Measurements from ENCODE around the gene GSTT2.
"Not testable (repeated sequence)": the region's sequence is repeated elsewhere in the genome, so short reads cannot be mapped to it uniquely, and the experiment has no call there.

The GSTT2 gene

GRCh38 chr22:23974836-23975352, 5.0 kb upstream of the GSTT2 start:
- not testable (repeated sequence) for DNase-seq (ENCODE audit: low read depth)

DNA sequence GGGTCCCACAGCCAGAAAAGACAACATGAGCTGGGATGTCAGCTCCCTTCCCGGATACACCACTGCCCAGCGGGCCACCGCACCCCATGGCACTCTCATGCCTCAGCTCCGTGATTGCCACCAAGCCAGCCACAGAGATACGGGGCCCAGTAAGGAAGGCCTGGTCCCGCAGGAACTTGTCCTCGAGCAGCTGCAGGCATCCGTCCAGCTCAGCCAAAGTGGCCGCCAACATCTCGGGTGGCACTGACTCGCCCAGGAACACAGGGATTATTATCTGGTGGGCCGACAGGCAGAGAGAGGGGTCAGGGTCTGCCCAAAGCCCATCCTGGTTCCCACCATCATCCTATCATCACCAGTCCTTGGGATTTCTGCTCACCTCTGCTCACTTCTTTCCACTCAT, 2.6 kb upstream of the GSTT2 start:
- DNase-seq (ENCODE audit: low read depth) = not testable (repeated sequence)

DNA sequence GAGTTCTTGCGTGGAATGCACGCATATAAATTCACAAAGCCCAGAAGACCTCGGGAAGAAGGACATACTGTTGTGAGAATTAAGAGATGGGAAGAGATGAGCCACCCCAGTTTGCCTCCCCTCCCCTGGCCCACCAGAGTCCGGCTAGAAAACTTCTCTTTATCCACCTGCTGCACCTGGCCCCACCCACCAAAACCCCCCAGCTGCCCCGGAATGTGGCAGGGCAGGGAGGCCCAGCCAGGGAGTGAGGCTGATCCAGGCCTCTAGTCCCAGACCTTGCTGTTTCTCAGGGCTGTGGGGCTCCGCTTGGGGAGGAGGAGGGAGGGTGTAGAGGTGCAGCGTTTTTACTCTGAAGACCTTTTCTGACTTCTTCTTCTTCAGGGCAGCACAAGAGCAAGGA, 633 bp downstream of the GSTT2 start:
- DNase-seq (ENCODE audit: low read depth) = not testable (repeated sequence)

- no peak for DNase-seq (ENCODE audit: low read depth)
These were observed 4.5 kb downstream of the GSTT2 start for GRCh38 chr22:23984430-23984829.

GRCh38 chr22:23986089-23986488, 6.2 kb downstream of the GSTT2 start:
- DNase-seq (ENCODE audit: low read depth) = not testable (repeated sequence)

- not testable (repeated sequence) for DNase-seq (ENCODE audit: low read depth)
These were observed 6.7 kb downstream of the GSTT2 start for GRCh38 chr22:23986538-23987178.

DNA sequence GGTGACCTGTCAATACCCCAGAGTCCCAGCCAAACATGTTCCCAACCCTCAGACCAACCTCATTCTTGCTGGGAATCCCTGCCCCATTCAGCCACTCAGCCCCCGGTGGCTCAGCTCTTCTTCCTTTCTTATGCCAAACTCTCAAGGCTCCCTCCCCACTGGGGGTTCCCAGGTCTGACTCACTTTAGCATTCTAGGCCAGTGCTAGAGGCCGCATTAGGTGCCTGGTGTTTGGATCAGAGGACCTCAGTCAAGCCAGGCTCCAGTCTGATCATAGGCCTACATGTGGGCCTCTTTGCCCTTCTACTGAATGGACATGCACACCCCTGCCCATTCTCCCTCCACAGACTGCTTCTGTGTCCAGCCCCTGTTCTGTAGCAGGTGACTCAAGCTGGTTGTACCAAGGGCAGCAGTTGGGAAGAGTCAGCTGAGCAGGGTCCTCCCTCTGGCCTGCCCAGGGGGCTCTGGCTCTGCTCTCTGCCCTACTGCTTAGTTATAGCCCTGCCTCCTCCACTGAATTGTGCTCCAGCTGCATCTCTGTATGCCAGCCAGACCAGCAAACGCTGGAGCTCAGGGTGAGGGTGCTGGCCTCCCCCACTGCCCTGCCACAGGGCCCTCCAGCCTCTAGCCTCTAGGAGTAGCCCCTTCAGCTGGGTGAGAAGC, 9.8 kb downstream of the GSTT2 start:
- DNase-seq (ENCODE audit: low read depth) = not testable (repeated sequence)

- not testable (repeated sequence) for DNase-seq (ENCODE audit: low read depth)
These were observed 13.1 kb downstream of the GSTT2 start for GRCh38 chr22:23993080-23993479.

- DNase-seq (ENCODE audit: low read depth) = not testable (repeated sequence)
These were observed 13.7 kb downstream of the GSTT2 start for GRCh38 chr22:23993581-23994177.

DNA sequence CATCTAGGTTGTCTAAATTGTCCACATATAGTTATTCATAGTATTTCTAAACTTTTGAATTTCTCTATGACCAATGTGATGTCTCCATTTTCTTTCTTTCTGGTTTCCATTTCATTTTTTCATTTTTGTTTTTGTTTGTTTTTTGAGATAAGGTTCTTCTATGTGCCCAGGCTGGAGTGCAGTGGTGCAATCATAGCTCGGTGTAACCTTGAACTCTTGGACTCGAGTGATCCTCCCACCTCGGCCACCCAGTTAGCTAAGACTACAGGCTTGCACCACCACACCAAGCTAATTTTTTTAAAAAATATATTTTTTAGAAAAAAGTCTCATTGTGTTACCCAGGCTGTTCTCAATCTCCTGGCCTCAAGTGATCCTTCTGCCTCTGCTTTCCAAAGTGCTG, 17.2 kb downstream of the GSTT2 start:
- DNase-seq (ENCODE audit: low read depth) = no peak

DNA sequence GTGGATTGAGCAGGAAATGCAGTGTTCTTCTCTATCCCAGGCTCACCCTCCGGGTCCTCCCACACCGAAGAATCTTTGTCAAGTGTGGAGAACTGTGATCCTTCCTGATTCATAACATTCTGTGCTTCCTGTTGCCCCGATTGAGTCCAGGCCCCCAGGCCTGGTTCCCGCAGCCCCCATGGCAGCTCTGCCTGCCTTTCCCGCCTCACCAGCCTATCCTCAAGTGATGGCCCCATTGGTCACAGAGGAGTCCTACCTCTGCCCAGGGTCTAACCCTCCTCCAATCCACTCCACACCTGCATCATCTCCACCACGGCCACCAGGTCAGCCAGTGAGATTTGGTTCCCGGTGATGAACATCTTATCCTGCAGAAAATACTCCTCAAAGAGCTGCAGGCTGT, 19.8 kb downstream of the GSTT2 start:
- DNase-seq (ENCODE audit: low read depth) = not testable (repeated sequence)

GRCh38 chr22:24001314-24001713, 21.4 kb downstream of the GSTT2 start:
- no peak for DNase-seq (ENCODE audit: low read depth)

GRCh38 chr22:24002272-24002671, 22.3 kb downstream of the GSTT2 start:
- DNase-seq (ENCODE audit: low read depth) = no peak

DNA sequence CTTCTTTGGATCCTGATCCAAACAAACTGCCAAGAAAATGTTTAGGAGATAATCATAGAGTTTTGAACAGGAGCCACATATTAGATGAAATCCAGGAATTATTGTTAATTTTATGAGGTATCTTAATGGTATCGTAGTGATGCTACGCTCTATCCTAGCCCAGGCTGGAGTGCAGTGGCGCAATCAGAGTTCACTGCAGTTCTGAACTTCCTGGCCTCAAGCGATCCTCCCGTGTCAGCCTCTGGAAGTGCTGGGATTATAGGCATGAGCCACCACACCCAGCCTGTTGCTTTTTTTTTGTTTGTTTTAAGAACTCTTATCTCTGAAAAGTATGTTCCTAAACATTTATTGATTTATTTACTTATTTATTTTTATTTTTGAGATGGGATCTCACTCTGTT, 22.9 kb downstream of the GSTT2 start:
- DNase-seq (ENCODE audit: low read depth) = no peak

DNA sequence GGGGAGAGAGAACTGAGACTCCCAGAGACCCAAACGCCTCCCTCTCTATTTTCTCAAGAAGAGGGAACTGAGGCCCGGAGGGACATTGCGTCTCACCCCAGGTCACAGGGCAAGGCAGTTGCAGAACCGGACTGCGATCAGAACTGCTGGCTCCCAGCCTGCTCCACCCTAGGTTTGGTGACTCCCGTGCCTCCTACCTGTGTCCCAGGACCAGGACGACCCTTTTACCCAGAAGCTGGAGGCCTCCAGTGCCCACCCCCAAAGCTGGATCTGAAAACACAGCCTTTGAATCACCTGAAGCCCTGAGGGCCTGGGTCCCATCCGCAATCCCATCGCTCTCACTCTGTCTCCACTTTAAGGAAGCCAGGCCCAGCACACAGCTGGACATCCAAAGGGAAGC, 24.0 kb downstream of the GSTT2 start:
- DNase-seq (ENCODE audit: low read depth) = no peak

DNA sequence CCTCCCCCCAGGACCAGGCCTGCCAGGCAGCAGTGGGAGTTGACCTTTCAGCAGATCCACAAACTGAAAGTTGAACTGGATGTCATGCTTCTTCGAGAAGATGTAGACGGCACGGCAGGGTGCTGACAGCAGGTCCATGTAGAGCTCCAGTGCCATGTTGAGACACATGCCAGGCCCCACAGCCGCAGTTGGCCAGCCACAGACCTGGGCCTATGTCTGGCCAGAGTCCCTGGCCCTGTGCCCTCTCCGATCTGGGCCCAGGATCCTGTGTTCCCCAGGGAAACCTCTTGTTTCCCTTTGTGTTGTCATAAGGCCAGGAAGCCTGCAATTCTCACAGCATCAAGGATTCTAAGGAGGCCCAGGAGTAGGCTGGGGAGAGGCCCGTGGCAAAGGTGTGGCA, 25.3 kb downstream of the GSTT2 start, which contains the start of gene GSTT4:
TSS of gene GSTT4 (minus strand) at position 253 of the 400 bp plus-strand sequence. CDS start at position 156, 97 bp downstream.
- DNase-seq (ENCODE audit: low read depth) = no peak

- DNase-seq (ENCODE audit: low read depth) = no peak
These were observed 26.4 kb downstream of the GSTT2 start for GRCh38 chr22:24006207-24006913.

- DNase-seq (ENCODE audit: low read depth) = no peak
These were observed 26.9 kb downstream of the GSTT2 start for GRCh38 chr22:24006914-24007214.

DNA sequence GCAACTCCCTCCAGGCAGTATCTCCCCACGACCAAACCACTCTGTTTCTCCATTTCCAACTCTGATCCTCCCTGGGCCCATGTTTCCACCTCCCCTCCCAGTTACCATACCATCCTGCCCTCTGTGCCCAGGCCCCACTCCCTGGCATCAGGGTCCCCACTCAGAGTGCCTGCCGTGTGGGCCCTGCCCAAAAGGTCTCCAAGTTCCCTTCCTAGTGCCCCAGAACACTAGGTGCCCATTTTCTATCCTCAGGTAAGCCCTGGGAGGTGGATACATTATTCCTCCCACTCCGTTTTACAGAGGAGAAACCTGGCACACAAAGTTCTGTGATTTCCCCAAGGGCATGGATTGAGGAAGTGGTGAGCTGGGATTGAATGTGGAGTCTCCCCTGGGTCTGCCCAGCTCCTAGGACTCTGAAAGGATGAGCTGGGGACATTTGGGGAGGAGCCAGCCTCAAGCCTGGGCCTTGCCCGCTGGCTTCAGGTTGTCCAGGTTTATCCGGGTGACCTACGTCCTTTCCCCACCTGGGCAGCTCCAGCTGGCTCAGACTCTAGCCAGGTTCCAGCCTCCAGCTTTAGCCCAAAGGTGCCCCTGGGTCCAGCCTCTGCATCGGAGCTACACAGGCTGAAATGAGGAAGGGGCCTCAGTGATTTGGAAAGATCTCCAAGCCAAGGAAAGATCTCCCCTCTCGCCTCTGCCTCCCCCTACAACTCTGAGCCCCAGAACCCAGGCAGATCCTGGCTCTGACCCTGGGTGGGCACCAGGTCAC, 27.5 kb downstream of the GSTT2 start:
- DNase-seq (ENCODE audit: low read depth) = no peak

DNA sequence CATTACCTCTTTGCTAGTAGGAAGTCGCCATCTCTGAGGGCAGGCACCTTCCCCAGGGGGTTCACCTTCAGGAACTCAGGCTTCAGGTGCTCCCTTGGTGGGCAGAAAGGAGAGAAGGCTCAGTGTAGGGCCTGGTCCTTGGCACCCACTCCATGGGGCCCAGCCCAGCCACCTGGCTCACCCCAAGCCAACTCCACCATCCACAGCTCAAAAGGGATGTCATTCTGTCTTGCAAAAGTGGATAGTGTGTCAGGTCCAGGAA, 28.0 kb downstream of the GSTT2 start:
- DNase-seq (ENCODE audit: low read depth) = no peak

DNA sequence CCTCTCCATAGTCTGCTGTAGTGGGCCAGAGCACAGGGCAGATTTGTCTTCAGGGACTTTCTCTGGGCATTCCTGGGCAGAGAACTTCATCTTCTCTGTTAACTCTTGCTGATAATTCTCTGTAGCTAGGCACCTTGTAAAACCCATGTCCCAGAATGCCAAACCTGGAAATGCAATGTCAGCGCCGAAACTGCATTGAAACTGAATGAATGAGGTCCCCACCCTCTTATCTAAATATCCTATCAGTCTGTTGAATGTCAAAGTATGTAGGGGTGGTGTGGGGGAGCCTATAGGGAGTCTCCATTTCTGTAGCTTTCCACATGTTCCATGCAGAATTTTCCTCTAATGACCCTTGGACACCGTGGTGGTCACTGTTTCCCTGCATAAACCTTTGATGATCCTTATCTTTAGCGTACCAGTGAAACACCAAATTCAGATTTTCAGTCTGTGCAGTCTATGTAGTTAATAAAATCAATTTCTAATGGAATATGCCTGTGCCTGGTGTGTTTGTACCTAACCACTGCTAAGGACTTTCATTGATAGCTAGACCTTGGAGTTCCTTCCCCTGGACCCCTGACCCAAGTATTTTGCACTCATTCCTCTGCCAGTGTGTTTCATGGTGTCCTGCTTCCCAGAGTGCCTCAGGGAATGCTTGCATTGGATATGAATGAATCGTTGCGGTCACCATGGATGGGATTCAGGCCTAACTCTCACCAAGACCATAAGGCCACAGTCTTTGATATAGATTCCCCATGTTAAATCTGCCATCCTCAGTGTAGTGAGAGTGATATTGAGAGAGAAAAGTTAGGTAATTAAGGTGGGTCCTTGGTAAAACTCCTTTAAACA, 28.7 kb downstream of the GSTT2 start:
- no peak for DNase-seq (ENCODE audit: low read depth)

Measured in T-helper 22 cell (primary cell).